Endodermal cell (in vitro differentiated cells): ENCODE results near the gene SMARCA4. TPM values are rescaled to one million over a fixed set of nuclear protein-coding genes. Genes with fewer than 3 reads are reported as not detected.

ENCODE experiments used
- DNase-seq: peaks from one replicate; pipeline ENCODE4 v3.0.0-alpha.2; 2017
- H3K27ac ChIP-seq: 2 replicates; pipeline ENCODE4 v1.5.1; 2013; ENCODE audit warnings: mild to moderate bottlenecking, low read depth, low read length, moderate library complexity
- H3K27me3 ChIP-seq: 2 replicates; pipeline ENCODE4 v1.6.1; 2013; ENCODE audit warnings: mild to moderate bottlenecking, low read length, moderate library complexity; ENCODE audit not compliant: insufficient read depth, control insufficient read depth, poor library complexity, severe bottlenecking
- H3K36me3 ChIP-seq: 2 replicates; pipeline ENCODE4 v1.7.0; 2013; ENCODE audit warnings: mild to moderate bottlenecking, low read length, moderate library complexity; ENCODE audit not compliant: control insufficient read depth, insufficient read depth
- H3K4me1 ChIP-seq: one replicate; pipeline ENCODE4 v1.7.0; 2013; ENCODE audit warnings: low read length; ENCODE audit not compliant: control insufficient read depth, insufficient read depth
- H3K4me3 ChIP-seq: 2 replicates; pipeline ENCODE4 v1.5.1; 2013; ENCODE audit warnings: mild to moderate bottlenecking, low read length, moderate library complexity
- H3K9ac ChIP-seq: 2 replicates; pipeline ENCODE4 v1.6.1; 2013; ENCODE audit warnings: mild to moderate bottlenecking, low read length, moderate library complexity; ENCODE audit not compliant: poor library complexity, severe bottlenecking; ENCODE audit errors: extremely low read depth
- H3K9me3 ChIP-seq: 2 replicates; pipeline ENCODE4 v1.6.1; 2013; ENCODE audit warnings: mild to moderate bottlenecking, low read length, moderate library complexity; ENCODE audit not compliant: control insufficient read depth
- H3K27ac Mint-ChIP-seq: 2 replicates; pipeline ENCODE4 v1.8.0; 2020; ENCODE audit warnings: mixed read lengths
- H3K27me3 Mint-ChIP-seq: 2 replicates; pipeline ENCODE4 v1.8.0; 2021; ENCODE audit warnings: mild to moderate bottlenecking, mixed read lengths; ENCODE audit not compliant: insufficient read depth
- H3K36me3 Mint-ChIP-seq: 2 replicates; pipeline ENCODE4 v1.8.0; 2020; ENCODE audit warnings: low read depth, mixed read lengths
- H3K4me1 Mint-ChIP-seq: 2 replicates; pipeline ENCODE4 v1.8.0; 2020; ENCODE audit warnings: mixed read lengths
- H3K4me3 Mint-ChIP-seq: 2 replicates; pipeline ENCODE4 v1.8.0; 2020; ENCODE audit warnings: mild to moderate bottlenecking, moderate library complexity, mixed read lengths
- H3K9me3 Mint-ChIP-seq: 2 replicates; pipeline ENCODE4 v1.8.0; 2020; ENCODE audit warnings: mild to moderate bottlenecking, mixed read lengths
- WGBS, 2 experiments: methylation state at CpG; one replicate each; pipeline versions ENCODE4 v1.1.5 to v1.1.7; 2013; ENCODE audit warnings: missing lambda C conversion rate in 2 of 2, mixed read lengths in 1 of 2; ENCODE audit not compliant: insufficient coverage in 1 of 2, insufficient read length in 1 of 2; 5-methylcytosine and 5-hydroxymethylcytosine counted together
- total RNA-seq, 2 donors: library from RNA; stranded (reverse); fragmentation: NEBNext Ultra II Directional in 1 of 2; extraction: Animal tissue kit (Norgen Biotek cat#: 25700) in 1 of 2; gene quantifications; 2 replicates in 1 of 2; 3 replicates in 1 of 2; pipeline ENCODE4 v1.2.1, GENCODE V29; 2021
- TF ChIP-seq, protein P1 (sequence below): fragments of 200-600 bp; sonication (generic); conservative IDR thresholded peaks from 2 replicates; pipeline ENCODE4 v1.5.0; 2021; ENCODE audit warnings: antibody characterized with exemption, mild to moderate bottlenecking

Gene SMARCA4
- total RNA-seq, 2 donors from 2014 or later: 290 to 292 TPM

DNA sequence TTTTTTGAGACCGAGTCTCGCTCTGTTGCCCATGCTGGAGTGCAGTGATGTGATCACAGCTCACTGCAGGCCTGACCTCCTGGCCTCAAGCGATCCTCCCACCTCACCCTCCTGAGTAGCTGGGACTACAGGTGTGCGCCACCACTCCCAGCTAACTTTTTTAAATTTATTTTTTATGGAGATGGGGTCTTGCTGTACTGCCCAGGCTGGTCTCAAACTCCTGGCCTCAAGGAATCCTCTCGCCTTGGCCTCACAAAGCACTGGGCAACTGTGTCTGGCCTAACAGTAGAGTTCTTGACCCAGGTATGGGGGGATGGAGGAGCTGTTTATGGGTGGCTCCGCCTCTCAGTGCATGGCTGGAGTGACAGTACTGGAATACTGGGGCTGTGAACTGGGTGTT is 59.6 kb downstream of the SMARCA4 start:
- 97% methylated on average over 5 of the region's 6 CpGs for WGBS, 2 experiments
- no peak overlapping the region for H3K4me3 ChIP-seq
- H3K9me3 Mint-ChIP-seq: no peaks in the 10 kb centered on the region
- peaks cover 90% of the 10 kb centered on the region for H3K36me3 ChIP-seq
- H3K27ac Mint-ChIP-seq: no peak overlapping the region
- no peaks in the 10 kb centered on the region for H3K27me3 ChIP-seq
- peaks cover 75% of the 10 kb centered on the region for H3K36me3 Mint-ChIP-seq
- no peaks in the 10 kb centered on the region for H3K4me1 ChIP-seq
- H3K9ac ChIP-seq: no peak overlapping the region
- no peaks in the 10 kb centered on the region for H3K4me1 Mint-ChIP-seq
- H3K9me3 ChIP-seq: no peaks in the 10 kb centered on the region
- TF ChIP-seq, protein P1, sequence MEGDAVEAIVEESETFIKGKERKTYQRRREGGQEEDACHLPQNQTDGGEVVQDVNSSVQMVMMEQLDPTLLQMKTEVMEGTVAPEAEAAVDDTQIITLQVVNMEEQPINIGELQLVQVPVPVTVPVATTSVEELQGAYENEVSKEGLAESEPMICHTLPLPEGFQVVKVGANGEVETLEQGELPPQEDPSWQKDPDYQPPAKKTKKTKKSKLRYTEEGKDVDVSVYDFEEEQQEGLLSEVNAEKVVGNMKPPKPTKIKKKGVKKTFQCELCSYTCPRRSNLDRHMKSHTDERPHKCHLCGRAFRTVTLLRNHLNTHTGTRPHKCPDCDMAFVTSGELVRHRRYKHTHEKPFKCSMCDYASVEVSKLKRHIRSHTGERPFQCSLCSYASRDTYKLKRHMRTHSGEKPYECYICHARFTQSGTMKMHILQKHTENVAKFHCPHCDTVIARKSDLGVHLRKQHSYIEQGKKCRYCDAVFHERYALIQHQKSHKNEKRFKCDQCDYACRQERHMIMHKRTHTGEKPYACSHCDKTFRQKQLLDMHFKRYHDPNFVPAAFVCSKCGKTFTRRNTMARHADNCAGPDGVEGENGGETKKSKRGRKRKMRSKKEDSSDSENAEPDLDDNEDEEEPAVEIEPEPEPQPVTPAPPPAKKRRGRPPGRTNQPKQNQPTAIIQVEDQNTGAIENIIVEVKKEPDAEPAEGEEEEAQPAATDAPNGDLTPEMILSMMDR: no peak
- no peaks in the 10 kb centered on the region for H3K27me3 Mint-ChIP-seq
- H3K4me3 Mint-ChIP-seq: no peak overlapping the region
- no peak for DNase-seq
- no peak overlapping the region for H3K27ac ChIP-seq

DNA sequence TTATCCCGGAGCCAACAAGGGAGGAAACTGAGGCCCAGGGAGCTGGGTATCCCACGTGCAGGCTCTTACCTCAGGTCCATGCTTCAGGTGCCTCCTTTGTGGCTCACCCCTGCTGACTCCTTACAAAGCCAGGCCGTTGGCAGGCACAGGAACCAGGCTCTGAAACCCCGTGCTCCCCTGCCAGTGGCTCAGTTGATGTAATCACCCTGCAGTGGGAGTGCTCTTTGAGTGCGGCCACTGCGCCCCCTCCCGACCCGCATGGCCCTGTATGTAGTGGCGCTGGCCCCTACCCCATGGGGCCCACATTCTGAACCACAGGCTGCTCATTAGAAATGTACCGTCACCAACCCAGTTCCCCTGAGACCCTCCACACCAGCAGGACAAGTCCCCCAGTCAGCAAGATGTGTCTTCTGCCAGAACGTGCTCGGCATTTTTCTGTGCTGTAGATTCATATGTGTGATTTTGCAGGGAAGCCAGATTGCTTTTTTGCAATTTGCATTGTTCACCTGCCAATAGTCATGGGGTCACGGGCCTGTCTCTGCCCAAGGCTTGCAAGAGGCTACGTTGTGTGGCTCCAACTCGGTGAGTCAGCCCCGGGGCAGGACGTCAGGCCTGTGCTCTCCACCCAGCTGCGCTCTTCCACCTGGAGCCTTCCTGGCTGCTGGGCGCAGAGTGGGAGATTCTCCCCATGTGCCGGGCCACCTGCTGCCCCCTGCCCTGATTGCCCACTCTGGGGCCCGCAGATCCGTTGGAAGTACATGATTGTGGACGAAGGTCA is 60.3 kb downstream of the SMARCA4 start:
- H3K4me1 Mint-ChIP-seq: no peaks in the 10 kb centered on the region
- no peak overlapping the region for H3K4me3 ChIP-seq
- DNase-seq: no peak
- peaks cover 91% of the 10 kb centered on the region for H3K36me3 ChIP-seq
- H3K27me3 ChIP-seq: no peaks in the 10 kb centered on the region
- H3K9me3 Mint-ChIP-seq: no peaks in the 10 kb centered on the region
- no peaks in the 10 kb centered on the region for H3K27me3 Mint-ChIP-seq
- peaks cover 78% of the 10 kb centered on the region for H3K36me3 Mint-ChIP-seq
- no peaks in the 10 kb centered on the region for H3K9me3 ChIP-seq
- H3K4me3 Mint-ChIP-seq: no peak overlapping the region
- no peak overlapping the region for H3K9ac ChIP-seq
- no peak overlapping the region for H3K27ac ChIP-seq
- TF ChIP-seq, protein P1: no peak
- no peaks in the 10 kb centered on the region for H3K4me1 ChIP-seq
- 94 to 100% methylated on average over 14 to 23 of the region's 23 CpGs for WGBS, 2 experiments
- H3K27ac Mint-ChIP-seq: no peak overlapping the region

DNA sequence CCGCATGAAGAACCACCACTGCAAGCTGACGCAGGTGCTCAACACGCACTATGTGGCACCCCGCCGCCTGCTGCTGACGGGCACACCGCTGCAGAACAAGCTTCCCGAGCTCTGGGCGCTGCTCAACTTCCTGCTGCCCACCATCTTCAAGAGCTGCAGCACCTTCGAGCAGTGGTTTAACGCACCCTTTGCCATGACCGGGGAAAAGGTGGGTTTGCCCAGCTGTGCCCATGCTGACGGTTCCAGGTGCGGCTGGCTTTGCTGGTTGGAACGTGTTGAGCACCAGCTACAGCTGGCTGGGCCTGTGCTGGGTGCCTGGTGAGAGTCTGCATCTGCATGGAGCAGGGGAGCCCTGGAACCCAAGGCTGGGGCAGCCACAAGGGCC is 60.9 kb downstream of the SMARCA4 start:
- Histone ChIP-seq H3K27me3 (no peaks in the 10 kb centered on the region), H3K4me1 (no peaks in the 10 kb centered on the region), H3K4me3 (no peak overlapping the region), H3K36me3 (peaks cover 89% of the 10 kb centered on the region), H3K27ac (no peak overlapping the region), H3K9ac (no peak overlapping the region), H3K9me3 (no peaks in the 10 kb centered on the region)
- no peaks in the 10 kb centered on the region for H3K27me3 Mint-ChIP-seq
- 96% methylated on average over 13 to 15 of the region's 15 CpGs for WGBS, 2 experiments
- no peak overlapping the region for H3K27ac Mint-ChIP-seq
- H3K4me1 Mint-ChIP-seq: no peaks in the 10 kb centered on the region
- peaks cover 77% of the 10 kb centered on the region for H3K36me3 Mint-ChIP-seq
- H3K4me3 Mint-ChIP-seq: no peak overlapping the region
- TF ChIP-seq, protein P1: no peak
- no peaks in the 10 kb centered on the region for H3K9me3 Mint-ChIP-seq
- no peak for DNase-seq
